GM10266 (cell line): ENCODE measurements around the gene DZIP1.

ENCODE experiments used
- DNase-seq: peaks from one replicate; pipeline ENCODE4 v3.0.0; 2012; ENCODE audit errors: extremely low spot score
- CTCF ChIP-seq: IDR thresholded peaks from 2 replicates; pipeline ENCODE4 v1.5.1; 2012; ENCODE audit warnings: mild to moderate bottlenecking, low read depth; ENCODE audit not compliant: control insufficient read depth, insufficient read depth; ENCODE audit errors: missing control alignments

The DZIP1 gene

GRCh38 chr13:95547531-95548167 is 96.9 kb downstream of the DZIP1 start:
- no peak for DNase-seq
- TF ChIP-seq CTCF: no peak

- no peak for DNase-seq
- no peak for TF ChIP-seq CTCF
Measured at GRCh38 chr13:95546919-95547318, 97.6 kb downstream of the DZIP1 start.

- TF ChIP-seq CTCF: no peak
- DNase-seq: no peak
Measured at GRCh38 chr13:95544293-95544692, 100.2 kb downstream of the DZIP1 start.

- TF ChIP-seq CTCF: no peak
- no peak for DNase-seq
Measured at GRCh38 chr13:95541911-95542474, 102.5 kb downstream of the DZIP1 start.

GRCh38 chr13:95541308-95541707 is 103.2 kb downstream of the DZIP1 start:
- DNase-seq: no peak
- no peak for TF ChIP-seq CTCF

- DNase-seq: no peak
- TF ChIP-seq CTCF: no peak
Measured at GRCh38 chr13:95540888-95541287, 103.6 kb downstream of the DZIP1 start.

GRCh38 chr13:95536632-95537241 is 107.8 kb downstream of the DZIP1 start:
- peak; percentile 49 for TF ChIP-seq CTCF
- no peak for DNase-seq
